GM21529 (cell line): ENCODE measurements around the gene NR2F1-AS1.

Experiments used
- ATAC-seq: cut with Tn5 transposase; IDR thresholded peaks from one replicate; pipeline ENCODE4 v1.9.1; 2021; ENCODE audit not compliant: unreplicated experiment

NR2F1-AS1 gene

DNA sequence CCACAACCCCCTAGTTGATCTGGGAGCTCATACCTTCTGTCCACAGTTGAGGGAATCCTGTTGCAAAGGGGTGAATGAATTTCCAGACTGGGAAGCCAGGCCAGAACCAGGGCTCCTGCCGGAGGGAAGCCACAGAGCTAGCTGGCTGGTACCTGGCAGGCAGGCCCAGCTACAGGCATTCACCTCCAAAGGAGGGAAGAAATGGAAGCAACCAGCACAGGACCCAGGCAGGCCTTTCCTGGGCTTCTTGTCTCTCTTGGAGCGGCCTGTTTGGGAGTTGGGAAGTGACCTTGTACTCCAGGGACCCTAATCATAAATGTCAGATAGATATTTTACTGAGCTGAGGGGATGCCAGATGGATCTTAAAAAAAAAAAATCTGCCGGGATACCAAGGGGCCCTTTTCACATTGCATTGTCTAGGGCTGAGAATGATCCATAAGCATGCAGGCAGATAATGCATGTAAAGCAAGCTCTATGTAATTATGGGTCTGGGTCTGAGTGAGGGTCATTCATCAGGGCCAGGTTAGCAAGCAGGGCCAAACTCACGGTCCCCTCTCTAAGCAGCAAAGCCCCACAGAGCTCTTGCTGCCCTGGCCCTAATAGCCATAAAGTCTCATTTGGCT lies 10.4 kb upstream of the NR2F1-AS1 start:
- ATAC-seq: no peak

DNA sequence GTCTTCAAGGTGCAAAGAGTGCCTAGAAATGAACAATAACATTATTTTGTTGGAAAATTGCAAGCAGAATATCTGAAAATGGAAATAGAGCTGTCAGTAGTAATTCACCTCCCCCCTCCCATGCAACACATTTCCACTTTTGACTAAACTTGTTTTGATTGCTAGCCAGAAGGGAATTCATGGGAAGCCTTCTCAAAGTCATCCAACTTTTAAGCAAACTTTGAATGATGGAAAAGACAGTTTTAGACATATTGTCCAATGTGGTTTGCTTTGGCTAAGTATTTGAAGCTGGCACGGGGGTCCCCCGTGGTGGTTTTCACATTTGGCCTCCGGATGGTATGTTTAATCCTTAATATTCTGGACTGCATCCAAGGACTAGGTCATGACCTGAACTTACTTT lies 9.5 kb upstream of the NR2F1-AS1 start:
- no peak for ATAC-seq

DNA sequence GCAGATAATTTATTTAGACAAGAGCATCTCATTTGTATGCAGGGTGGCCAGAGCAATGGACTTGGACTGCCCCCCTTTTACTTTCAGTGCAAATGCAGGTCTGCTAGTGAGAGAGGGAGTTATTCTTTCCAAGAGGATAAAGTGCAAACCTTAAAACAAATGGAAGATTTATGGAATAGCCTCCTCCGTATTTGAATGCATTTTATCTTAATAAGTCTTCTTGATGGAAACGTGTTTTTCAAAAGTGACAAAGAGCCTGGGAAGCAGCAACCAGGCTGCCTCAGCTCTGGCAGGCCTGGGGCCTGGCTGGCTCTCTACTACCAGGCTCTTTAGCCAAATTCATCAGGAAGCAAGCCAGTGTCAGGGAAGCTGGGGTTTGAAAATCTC lies 8.8 kb upstream of the NR2F1-AS1 start:
- no peak for ATAC-seq

DNA sequence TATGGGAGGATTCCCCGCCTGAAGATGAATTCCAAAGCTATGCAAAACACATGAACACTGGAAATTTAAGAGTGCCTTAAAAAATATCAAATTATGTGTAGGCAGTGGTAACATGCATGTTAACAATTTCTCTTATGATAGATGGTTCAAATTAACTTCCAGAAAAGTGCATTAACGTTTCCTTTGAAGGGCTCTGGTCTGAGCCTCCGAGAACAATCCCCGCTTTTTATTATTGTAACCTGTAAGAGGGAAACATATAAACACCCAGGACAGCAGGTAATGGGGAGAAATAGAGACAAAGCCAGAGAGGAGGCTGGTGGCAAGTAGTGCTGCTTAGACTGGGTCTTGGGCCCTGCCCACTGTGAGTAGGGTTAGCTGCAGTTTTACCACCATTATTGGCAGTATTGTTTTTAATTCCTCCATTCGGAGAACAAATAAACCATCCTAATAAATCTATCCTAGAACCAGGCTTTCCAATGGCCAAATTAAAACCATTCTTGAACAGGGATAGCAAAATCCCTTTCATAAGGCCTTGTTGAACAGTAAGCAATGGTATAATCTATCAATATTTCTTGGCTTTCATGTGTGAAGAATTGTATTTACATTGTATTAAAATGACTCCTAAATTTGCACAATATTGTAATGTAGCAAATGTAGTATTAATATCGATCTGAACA lies 8.3 kb upstream of the NR2F1-AS1 start:
- no peak for ATAC-seq

- ATAC-seq: no peak
These were observed 7.5 kb upstream of the NR2F1-AS1 start for GRCh38 chr5:93588352-93589151.

GRCh38 chr5:93587597-93588351 lies 6.8 kb upstream of the NR2F1-AS1 start:
- no peak for ATAC-seq

DNA sequence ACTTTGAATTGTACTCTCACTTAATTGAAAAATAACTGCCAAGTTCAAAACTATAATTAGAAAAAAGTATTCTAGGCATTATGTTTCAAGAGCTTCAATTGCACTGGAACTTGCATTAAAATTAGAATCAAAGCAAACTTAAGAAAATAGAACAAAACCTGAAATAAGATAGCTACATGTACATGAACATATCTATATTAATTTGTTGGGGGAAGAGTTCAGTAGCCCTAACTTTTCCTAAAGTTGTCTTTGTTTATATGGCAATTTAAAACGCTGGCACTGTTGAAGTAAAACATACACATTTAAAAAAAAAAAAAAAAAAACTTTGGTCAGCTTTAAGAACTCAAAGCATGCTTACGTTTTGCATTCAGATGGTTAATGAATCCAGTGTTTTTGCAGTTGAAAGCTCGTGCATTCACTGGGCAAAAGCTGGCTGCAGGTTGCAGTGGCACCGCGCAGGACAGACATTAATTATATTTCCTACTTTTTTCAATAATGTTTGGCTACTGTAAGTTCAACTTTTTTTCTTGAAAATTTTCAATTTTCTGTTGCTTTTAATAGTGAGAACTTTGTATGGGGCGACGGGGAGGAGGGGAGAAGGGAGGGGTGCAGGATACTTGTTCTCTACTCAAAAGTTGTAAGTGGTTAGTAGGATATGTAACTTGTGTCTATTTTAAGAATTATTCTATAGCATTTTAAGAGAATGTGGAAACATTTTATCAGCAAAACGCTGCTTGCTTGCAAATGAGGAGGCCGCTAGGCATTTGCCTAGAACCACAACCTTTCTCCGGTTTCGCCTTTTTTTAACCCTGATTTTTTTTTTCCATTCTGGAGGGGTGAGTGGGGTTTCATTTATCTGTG lies 5.9 kb upstream of the NR2F1-AS1 start:
- no peak for ATAC-seq

DNA sequence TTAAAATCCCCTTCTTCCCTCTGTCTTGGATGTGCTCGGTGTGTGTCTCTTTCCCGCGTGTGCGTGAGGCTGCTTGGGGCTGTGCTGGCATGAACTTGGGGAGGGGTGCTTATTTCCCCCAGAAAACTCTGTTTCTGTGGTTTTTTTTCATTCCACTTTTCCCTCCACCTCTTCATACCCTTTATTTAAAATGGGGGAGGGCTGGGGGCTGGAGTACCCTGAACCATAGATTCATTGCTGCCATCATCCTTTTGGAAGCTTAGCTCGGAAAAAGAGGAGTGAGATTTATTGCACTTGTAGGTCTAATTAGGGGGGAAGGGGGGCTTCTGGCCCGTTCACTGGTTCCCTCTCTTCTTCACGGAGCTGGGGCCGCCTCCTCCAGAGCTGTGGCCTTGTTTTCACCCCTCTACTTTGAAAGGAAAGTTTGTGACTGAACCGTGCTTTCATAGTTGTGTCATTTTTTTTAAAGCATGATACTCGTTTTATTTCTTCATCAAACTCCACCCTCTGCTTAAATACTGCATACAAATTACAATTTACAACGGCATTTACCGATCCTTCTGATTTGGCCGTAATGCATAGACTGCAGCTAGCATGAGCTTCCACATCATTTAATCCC lies 4.9 kb upstream of the NR2F1-AS1 start:
- ATAC-seq: no peak

GRCh38 chr5:93585041-93585766 lies 4.2 kb upstream of the NR2F1-AS1 start:
- ATAC-seq: no peak

DNA sequence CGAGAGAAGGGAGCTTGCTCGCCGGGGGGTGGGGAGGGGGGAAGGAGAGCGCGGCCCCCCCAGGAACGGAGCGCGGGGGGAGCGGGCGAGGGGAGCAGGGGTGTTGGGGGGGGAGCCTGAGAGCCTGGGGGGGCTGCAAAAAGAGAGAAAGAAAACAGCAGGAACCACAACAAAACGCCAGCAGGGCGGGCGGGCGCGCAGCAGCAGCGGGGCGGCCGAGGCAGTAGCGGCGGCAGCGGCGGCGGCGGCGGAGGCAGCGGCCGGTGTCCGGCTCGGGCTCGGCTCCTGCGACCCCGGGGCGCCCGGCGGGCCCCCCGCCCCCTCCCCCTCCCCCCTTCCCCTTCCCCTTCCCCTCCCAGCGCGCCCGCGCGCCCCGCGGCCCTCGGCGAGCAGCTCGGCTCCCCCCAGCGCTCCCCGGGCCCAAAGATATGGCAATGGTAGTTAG lies 3.6 kb upstream of the NR2F1-AS1 start:
- no peak for ATAC-seq

DNA sequence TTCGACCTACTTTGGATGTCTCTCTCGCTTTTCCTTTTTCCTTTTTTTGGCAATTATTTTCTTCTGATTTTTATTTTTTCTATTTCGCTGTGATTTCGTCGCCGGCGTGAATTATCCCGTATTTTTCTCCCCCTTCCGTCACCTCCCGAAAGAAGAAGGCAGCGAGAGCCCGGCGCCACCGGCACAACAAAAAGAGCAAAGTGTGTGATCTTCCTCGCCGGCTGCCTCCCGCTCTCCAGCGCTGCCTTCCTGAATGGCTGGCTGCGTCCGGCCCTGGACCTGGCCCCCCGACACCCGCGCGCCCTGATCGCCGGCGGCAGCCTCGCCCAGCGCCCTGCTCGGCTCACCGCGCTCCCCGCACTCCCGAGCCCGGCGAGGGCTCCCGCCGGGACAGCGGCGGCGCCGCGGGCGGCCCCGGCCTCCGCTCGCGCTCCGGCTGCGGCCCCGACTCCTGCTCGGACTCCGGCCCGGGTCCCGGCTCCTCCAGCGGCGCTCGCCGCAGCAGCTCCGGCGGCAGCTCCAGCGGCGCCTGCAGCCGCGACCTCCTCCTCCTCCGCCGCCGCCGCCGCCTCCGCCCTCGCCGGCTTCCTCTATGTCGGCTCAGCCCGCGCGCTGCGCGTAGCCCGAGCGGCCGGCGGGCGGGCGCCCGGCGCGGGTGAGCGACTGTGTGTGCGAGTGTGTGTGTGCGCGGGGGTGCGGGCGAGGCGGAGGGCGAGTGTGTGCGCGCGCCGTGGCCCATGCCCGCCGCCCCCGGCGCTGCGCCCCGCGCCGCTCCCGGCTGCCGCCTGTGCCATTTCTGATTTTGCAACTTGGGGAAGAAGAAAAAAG lies 3.0 kb upstream of the NR2F1-AS1 start:
- no peak for ATAC-seq

DNA sequence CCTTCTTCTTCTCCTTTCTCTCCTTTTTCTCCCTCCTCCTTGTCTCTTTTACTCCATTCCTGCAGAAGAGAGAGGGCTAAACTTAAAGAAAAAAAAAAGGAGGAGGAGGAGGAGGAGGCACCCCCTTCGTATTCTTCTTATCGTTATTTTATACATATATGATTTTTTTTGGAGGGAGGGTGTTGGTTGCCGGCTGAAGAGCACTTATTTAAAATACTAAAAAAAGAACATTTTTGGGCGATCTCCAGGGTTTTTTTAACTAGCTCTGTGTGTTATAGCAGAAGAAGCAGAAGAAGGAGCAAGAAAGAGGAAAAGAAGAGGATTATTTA lies 2.4 kb upstream of the NR2F1-AS1 start:
- no peak for ATAC-seq

DNA sequence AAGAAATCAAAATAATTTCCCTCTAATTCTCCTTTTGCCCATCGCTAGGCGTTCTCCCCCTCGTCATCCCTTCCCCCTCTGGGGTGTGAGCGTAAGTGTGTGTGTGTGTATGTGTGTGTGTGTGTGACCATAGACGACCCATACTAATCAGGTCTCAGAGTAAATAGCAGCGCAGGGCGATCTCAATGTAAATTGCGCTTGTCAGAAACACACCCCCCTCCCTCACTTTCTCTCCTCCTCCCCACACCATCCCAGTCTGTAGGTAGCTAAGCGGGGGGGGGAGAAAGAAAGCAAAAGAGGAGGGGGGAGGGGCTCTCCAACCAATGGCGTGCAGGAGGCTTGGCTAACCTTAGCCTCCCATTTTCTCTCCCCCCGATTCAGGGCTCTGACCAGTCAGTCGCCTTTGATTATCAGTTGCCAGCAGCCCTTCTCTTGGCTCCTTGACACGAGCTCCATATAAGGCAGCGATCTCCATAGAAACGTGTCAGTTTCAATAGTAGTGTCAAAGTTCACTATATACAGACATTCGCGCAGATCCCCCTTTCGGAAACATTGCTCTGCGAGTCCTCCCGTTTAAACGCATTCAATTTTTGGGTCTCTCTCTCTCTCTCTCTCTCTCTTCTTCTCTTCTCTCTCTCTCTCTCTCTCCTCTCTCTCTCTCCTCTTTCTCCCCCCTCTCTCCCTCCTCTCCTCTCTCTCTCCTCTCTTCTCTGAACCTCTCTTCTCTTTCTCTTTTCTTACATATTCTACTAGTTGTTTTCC lies 1.8 kb upstream of the NR2F1-AS1 start, which contains the start of gene NR2F1:
NR2F1 (plus strand) TSS at position 546 of the 762 bp plus-strand sequence. CDS start 1,802 bp downstream, outside the sequence.
- no peak for ATAC-seq

- no peak for ATAC-seq
These were observed 1.1 kb upstream of the NR2F1-AS1 start for GRCh38 chr5:93582167-93582462.

- ATAC-seq: no peak
These were observed 724 bp downstream of the NR2F1-AS1 start for GRCh38 chr5:93580063-93580926.

- ATAC-seq: no peak
These were observed 1.3 kb downstream of the NR2F1-AS1 start for GRCh38 chr5:93579692-93580062.
